Smooth muscle cell of the pulmonary artery (primary cell): ENCODE measurements around the gene REN. TPM values are rescaled to one million over a fixed set of nuclear protein-coding genes. Genes with fewer than 3 reads are reported as not detected.

Experiments used
- total RNA-seq: library from RNA; depleted of rRNA; stranded (reverse); fragments of >200 nt; gene quantifications from 2 replicates; pipeline ENCODE4 v1.2.3, GENCODE V29; 2014

Gene REN
- total RNA-seq = not detected in 2 replicates

GRCh38 chr1:204166219-204166618 is at the start of gene REN:
Gene REN, minus strand, starts transcription at chr1:204166337. Its CDS starts 44 bp downstream, at chr1:204166293.

GRCh38 chr1:204213668-204214662 is 47.8 kb upstream of the REN start, which contains the start of gene GOLT1A:
Gene GOLT1A, minus strand, starts transcription at chr1:204213988. Its CDS starts 82 bp downstream, at chr1:204213906.

GRCh38 chr1:204196068-204196795 is 30.1 kb upstream of the REN start, which contains the start of gene KISS1:
Gene KISS1, minus strand, starts transcription at chr1:204196491. Its CDS starts 3,615 bp downstream, at chr1:204192876.

GRCh38 chr1:204151552-204152309 is 14.4 kb downstream of the REN start, which contains the start of gene ETNK2:
Gene ETNK2, minus strand, starts transcription at chr1:204152044. Its CDS starts 192 bp downstream, at chr1:204151852.

Other genes with a start within 250 kb of the REN start
- 7.6 and 7.9 TPM in 2 replicates for gene SOX13, start 93.2 kb downstream of the REN start, total RNA-seq
- 0.78 and 1.5 TPM in 2 replicates for gene ETNK2, start 14.3 kb downstream of the REN start, total RNA-seq
- gene KISS1, start 30.2 kb upstream of the REN start, total RNA-seq = not detected in 2 replicates
- gene GOLT1A, start 47.7 kb upstream of the REN start, total RNA-seq = not detected in 2 replicates
- 0.63 and 1.4 TPM in 2 replicates for gene PLEKHA6, start 193.6 kb upstream of the REN start, total RNA-seq
- 22.9 and 26.4 TPM in 2 replicates for gene PPP1R15B, start 245.5 kb upstream of the REN start, total RNA-seq